ENCODE results near the gene OR4B1.
"Not testable (repeated sequence)": the region's sequence is repeated elsewhere in the genome, so short reads cannot be mapped to it uniquely, and the experiment has no call there.

Gene OR4B1, protein sequence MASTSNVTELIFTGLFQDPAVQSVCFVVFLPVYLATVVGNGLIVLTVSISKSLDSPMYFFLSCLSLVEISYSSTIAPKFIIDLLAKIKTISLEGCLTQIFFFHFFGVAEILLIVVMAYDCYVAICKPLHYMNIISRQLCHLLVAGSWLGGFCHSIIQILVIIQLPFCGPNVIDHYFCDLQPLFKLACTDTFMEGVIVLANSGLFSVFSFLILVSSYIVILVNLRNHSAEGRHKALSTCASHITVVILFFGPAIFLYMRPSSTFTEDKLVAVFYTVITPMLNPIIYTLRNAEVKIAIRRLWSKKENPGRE

DNA sequence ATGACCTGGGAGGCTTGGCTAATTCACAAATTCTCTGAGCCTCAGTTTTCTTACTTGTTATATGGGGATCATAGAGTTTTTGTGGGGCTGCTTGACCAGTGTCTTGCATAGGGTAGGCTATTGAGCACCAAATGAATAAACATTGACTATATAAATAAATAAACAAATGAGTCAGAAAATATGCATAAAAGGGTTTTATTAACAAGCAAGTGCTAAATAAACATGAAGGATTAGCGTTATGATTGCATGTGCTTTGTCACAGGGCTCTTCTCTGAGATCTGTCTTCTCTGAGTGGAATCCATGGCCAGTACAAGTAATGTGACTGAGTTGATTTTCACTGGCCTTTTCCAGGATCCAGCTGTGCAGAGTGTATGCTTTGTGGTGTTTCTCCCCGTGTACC is at the start of gene OR4B1:
OR4B1 (plus strand) TSS at position 301 of the 400 bp plus-strand sequence; CDS start at position 301, 0 bp downstream.
- Mint-ChIP-seq H3K27me3 (no peaks in the 10 kb centered on the region), H3K4me3 (no peak within 1 kb of the TSS), H3K27ac (no peak within 1 kb of the TSS), H3K4me1 (no peaks in the 10 kb centered on the region), H3K36me3 (no peaks in the 10 kb centered on the region), H3K9me3 (no peaks in the 10 kb centered on the region)

DNA sequence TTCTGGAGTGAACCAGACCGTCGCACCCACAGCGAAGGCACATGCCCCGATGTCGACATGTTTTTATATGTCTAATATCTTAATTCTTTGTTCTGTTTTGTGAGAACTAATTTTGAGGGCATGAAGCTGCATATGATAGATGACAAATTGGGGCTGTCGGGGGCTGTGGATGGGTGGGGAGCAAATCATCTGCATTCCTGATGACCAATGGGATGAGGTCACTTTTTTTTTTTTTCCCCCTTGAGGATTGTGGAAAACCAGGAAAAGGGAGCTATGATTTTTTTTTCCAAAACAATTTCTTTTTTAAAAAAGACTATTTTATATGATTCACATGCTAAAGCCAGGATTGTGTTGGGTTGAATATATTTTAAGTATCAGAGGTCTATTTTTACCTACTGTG is 49.2 kb upstream of the OR4B1 start:
- Mint-ChIP-seq H3K9me3 (no peaks in the 10 kb centered on the region), H3K27ac (no peak overlapping the region), H3K4me1 (peaks cover 26% of the 10 kb centered on the region), H3K36me3 (peaks cover 5% of the 10 kb centered on the region), H3K4me3 (no peak overlapping the region), H3K27me3 (no peaks in the 10 kb centered on the region)

DNA sequence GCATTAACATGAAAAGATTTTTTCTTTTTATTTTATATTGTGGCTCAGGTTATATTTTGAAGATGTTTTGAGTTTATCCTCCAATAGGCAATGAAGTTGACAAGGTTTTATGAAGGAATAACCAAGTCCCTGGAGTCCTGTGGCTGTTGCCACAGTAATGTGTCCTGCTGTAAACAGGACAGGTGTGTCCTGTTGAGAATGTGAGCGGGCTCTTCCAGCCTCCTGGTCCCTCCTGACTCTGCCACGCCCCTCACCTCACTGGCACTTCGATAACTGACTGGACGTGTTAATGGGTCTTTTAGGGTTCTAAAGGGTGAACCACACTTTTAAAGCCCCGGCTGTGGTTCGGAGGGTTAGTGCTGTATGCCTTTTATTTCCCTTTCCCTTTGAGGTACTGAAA is 47.8 kb upstream of the OR4B1 start:
- Mint-ChIP-seq H3K4me1 (peaks cover 34% of the 10 kb centered on the region), H3K4me3 (no peak overlapping the region), H3K9me3 (no peaks in the 10 kb centered on the region), H3K36me3 (peaks cover 5% of the 10 kb centered on the region), H3K27me3 (no peaks in the 10 kb centered on the region), H3K27ac (no peak overlapping the region)

DNA sequence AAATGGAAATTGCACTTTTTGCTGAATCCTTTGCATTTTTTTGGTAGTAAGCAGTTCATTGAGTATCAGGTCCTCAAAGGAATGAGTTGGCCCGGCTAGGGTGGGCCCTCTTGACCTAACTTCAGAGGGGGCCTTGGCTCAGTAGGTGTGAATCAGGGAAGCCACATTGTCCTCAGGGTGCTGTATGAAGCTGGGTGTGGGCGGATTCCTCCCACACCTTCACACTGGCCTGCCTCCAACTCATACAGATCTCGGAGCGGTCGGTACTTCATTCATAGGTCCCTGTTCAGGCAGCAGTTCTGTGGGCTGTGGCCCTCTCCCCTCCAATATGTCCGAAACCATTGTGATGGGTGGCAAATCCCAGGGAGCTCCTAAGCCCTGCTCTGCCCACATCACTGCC is 47.4 kb upstream of the OR4B1 start:
- Mint-ChIP-seq H3K4me3 (no peak overlapping the region), H3K4me1 (peaks cover 34% of the 10 kb centered on the region), H3K27ac (no peak overlapping the region), H3K9me3 (no peaks in the 10 kb centered on the region), H3K27me3 (no peaks in the 10 kb centered on the region), H3K36me3 (peaks cover 5% of the 10 kb centered on the region)

DNA sequence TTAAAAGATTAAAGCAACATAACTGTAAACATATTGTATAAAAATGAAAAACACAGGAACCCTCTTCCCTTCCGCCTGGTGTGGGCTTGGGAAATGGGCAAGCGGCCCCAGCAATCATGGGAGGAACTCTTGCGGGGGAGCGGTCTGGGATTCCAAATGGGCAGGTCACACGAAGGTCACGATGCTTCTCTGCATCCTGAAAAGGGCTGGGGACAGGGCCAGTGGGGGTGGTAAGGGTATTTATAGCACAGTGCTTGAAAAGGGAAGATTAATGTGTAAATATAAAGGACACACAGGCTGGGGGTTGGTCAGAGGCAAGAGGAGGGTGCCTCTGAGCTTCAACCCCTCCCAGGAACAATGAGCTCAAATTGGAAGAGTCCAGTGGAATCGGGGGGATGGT is 46.9 kb upstream of the OR4B1 start:
- peaks cover 5% of the 10 kb centered on the region for H3K36me3 Mint-ChIP-seq
- no peaks in the 10 kb centered on the region for H3K27me3 Mint-ChIP-seq
- peak overlapping the region; percentile 66 for H3K27ac Mint-ChIP-seq
- H3K4me3 Mint-ChIP-seq: no peak overlapping the region
- H3K4me1 Mint-ChIP-seq: peaks cover 34% of the 10 kb centered on the region
- H3K9me3 Mint-ChIP-seq: no peaks in the 10 kb centered on the region

DNA sequence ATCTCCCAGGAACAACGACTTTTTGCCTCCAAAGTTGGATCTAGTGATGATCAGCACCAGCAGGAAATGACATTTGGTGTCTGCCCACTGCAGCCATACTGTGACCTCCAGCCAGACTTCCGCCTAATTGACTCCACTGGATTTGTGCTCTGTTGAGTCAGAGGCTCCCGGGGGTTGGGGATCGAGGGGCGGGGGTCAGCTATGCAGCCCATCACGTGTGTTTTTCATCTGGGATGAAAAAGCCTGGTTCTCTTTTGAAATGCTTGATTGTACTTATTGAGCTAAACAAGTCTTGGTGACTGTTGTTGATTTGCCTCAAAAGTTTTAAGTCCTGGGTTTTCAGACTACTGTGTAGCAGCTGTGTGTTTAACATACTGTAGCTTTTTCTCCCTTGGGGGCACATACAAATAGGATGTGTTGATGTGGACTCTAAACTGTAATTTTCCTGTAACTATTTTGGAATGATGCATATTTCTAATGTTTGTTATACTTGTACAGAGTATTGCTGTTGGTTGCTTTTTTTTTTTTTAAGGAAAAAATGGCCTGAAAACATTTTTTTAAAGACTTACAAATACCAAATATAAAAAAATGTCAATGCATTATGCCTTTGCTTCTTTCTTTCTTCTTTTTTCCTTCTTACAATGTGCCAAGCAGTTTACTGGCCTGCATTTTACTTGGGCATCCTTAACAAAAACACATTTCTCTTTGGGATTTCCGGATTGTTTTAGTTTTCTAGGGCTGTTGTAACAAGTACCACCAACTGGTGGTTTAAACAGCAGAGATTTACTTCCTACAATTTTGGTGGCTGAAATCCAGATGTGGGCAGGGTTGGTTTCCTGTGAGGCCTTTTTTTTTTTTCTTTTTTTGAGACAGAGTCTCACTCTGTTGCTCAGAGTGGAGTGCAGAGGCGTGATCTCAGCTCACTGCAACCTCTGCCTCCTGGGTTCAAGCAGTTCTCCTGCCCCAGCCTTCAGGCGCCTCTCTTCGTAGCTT is 46.1 kb upstream of the OR4B1 start:
- Mint-ChIP-seq H3K9me3 (no peaks in the 10 kb centered on the region), H3K27me3 (no peaks in the 10 kb centered on the region), H3K36me3 (peaks cover 5% of the 10 kb centered on the region), H3K4me3 (no peak overlapping the region), H3K27ac (peak overlapping the region; percentile 41), H3K4me1 (peaks cover 38% of the 10 kb centered on the region)

DNA sequence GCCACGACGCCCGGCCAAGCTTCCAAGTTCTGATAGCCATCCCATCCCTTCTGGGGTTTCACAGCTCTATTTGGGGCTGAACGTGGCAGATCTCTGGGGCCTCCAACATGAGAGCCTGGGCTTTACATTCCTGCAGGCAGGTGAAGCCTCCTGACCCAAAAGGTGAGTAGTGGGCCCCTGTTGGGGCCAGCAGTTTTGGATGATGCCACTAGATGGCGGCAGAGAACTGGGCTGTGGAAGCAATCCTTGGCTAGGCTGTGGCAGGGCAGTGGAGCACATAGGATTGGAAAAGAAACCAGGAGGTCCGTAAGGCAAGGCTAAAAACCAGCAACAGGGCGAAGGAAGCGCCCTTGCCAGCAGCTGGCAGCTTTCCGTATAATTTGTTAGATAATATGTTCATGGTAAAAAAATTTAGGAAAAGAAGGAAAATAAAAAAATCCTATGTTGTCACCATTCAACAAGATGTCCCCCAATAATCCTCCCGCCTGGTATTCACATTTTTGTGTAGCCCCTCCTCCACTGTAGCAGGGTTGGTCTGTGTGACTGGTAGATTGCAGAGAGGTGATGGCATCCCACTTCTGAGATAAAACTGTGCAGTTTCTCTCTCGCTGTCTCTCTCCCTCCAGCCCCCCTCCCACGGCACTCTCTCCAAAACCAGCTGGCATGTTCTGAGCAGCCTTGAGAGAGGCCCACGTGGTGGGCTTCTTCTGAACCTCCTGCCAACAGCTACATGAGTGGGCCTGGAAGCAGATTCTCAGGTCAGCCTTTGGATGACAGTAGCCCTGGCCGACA is 43.6 kb upstream of the OR4B1 start:
- H3K27me3 Mint-ChIP-seq: no peaks in the 10 kb centered on the region
- H3K4me3 Mint-ChIP-seq: no peak overlapping the region
- H3K36me3 Mint-ChIP-seq: no peaks in the 10 kb centered on the region
- H3K4me1 Mint-ChIP-seq: peaks cover 40% of the 10 kb centered on the region
- no peaks in the 10 kb centered on the region for H3K9me3 Mint-ChIP-seq
- H3K27ac Mint-ChIP-seq: peak overlapping the region; percentile 31

DNA sequence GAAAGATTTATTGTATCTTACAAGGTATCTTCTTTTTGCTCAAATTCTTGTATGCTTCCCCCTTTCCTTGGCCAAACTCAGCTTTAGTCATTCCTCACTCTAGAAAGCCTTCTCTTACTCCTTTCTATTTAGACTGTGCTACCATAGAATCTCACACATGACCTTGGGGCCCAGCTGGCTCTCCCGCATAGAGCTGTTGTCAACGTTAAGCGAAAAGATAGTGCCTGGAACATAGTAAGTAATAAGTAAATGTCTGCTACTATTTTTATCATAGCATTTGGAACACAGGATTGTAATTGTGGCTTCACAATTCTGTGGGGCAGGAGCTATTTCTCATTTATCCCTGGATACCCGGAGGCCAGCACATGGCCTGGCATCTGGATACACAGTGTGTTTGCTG is 38.9 kb upstream of the OR4B1 start:
- H3K4me3 Mint-ChIP-seq: no peak overlapping the region
- no peaks in the 10 kb centered on the region for H3K9me3 Mint-ChIP-seq
- H3K27ac Mint-ChIP-seq: no peak overlapping the region
- no peaks in the 10 kb centered on the region for H3K27me3 Mint-ChIP-seq
- no peaks in the 10 kb centered on the region for H3K36me3 Mint-ChIP-seq
- H3K4me1 Mint-ChIP-seq: peaks cover 13% of the 10 kb centered on the region

DNA sequence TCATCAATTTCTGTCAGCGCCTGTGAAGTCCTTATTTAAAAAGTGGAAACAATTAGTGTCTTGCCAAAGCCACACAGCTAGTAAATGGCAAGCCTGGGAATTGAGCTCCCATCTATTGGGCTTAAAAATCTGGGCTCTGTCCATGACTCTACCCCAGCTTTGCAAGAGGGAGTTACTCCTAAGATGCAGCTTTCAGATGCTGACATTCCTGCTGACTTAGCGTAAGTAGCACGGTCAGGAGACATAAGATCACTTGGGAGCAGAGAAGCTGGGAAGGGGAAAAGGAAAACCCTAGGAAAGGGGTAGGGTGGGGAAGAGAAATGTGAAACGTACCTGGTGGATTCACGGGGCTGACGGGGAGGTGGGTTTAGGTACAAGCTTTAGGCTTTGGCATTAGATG is 36.0 kb upstream of the OR4B1 start:
- Mint-ChIP-seq H3K9me3 (no peaks in the 10 kb centered on the region), H3K36me3 (no peaks in the 10 kb centered on the region), H3K27ac (no peak overlapping the region), H3K27me3 (no peaks in the 10 kb centered on the region), H3K4me1 (peaks cover under 1% of the 10 kb centered on the region), H3K4me3 (no peak overlapping the region)

DNA sequence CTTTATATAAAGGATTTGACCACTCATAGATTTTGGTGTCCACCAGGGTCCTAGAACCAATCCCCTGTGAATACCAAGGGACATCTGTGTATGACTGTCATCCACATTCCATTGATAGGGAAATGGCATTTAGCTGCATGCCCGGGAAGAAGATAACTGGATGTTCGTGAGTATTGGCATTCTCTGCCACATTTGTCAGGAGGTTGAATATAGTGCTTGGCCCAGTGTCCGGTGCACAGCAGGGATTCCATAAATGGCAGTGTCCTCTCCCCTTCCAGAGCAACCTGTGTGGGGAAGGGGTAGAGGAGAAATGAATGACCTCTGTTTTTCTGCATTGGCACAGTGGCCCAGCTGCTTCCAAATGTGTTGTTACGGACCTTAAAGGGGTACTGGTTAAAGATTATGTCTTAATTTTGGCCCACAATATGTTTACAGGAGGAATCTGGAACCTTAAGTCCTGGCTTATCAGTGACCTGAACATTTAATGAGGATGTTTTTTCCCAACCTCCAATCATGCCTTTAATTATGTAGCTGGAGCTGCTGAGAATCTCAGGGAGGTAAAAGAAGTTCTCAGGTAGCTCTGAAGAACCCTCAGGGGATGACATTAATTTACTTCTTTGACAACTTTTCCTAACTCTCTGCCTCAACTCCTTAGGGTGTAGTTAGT is 33.6 kb upstream of the OR4B1 start:
- no peaks in the 10 kb centered on the region for H3K9me3 Mint-ChIP-seq
- H3K4me1 Mint-ChIP-seq: no peaks in the 10 kb centered on the region
- H3K4me3 Mint-ChIP-seq: no peak overlapping the region
- no peaks in the 10 kb centered on the region for H3K27me3 Mint-ChIP-seq
- H3K36me3 Mint-ChIP-seq: no peaks in the 10 kb centered on the region
- no peak overlapping the region for H3K27ac Mint-ChIP-seq

DNA sequence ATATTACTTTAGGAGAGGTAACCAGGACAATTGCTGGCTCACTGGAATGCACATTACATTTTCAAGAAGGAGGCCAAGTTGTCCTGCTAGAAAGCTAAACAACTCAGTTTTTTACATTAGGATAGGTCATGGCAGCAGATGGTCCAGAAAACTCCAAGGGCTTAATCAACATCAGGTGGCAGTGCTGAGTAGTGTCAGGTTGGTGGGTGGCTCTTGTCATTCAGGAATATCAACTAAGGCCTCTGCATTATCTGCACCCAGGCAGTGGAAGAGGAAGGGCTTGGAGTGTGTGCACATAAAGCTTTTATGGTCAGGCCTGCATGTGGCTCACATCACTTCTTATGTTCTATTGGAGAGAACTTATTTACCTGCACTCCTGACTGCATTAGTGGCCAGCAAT is 32.2 kb upstream of the OR4B1 start:
- no peak overlapping the region for H3K4me3 Mint-ChIP-seq
- H3K4me1 Mint-ChIP-seq: peaks cover 3% of the 10 kb centered on the region
- H3K9me3 Mint-ChIP-seq: no peaks in the 10 kb centered on the region
- H3K36me3 Mint-ChIP-seq: no peaks in the 10 kb centered on the region
- no peak overlapping the region for H3K27ac Mint-ChIP-seq
- H3K27me3 Mint-ChIP-seq: no peaks in the 10 kb centered on the region

DNA sequence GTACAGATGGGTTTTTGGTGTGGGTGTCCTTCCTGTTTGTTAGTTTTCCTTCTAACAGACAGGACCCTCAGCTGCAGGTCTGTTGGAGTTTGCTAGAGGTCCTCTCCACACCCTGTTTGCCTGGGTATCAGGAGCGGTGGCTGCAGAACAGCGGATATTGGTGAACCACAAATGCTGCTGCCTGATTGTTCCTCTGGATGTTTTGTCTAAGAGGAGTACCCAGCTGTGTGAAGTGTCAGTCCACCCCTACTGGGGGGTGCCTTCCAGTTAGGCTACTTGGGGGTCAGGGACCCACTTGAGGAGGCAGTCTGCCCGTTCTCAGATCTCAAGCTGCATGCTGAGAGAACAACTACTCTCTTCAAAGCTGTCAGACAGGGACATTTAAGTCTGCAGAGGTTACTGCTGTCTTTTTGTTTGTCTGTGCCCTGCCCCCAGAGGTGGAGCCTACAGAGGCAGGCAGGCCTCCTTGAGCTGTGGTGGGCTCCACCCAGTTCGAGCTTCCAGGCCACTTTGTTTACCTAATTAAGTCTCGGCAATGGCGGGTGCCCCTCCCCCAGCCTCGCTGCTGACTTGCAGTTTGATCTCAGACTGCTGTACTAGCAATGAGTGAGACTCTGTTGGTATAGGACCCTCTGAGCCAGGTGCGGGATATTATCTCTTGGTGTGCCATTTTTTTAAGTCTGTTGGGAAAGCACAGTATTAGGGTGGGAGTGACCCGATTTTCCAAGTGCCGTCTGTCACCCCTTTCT is 25.5 kb upstream of the OR4B1 start:
- not testable (repeated sequence) for H3K27me3 Mint-ChIP-seq

DNA sequence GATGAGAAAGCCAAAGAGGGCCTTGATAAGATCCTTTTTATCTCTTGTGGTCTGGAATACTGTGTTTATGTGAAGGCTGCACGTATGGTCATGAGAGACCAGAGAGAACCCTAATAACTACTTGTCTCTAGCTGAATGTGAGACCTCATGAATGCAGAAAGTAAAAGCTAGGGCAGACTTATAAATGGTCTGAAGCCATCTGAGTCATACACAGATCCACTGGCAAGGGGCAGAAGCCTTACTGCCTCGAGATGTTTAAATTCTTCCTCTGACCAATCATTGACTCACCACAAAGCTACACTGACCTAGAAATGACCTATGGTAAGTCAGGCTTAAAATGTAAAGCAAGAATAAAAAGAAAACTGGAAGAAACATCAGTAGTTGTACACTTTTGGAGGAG is 22.7 kb upstream of the OR4B1 start:
- Mint-ChIP-seq H3K36me3 (peaks cover 12% of the 10 kb centered on the region), H3K9me3 (peaks cover 11% of the 10 kb centered on the region), H3K27me3 (no peaks in the 10 kb centered on the region), H3K4me1 (peaks cover 31% of the 10 kb centered on the region), H3K27ac (no peak overlapping the region), H3K4me3 (no peak overlapping the region)

More for the DNA sequence above, 25.5 kb upstream of the OR4B1 start:
- Mint-ChIP-seq H3K4me3 (peak overlapping the region; percentile 78), H3K27ac (peak overlapping the region; percentile 70), H3K4me1 (peaks cover 31% of the 10 kb centered on the region)
- not testable (repeated sequence) for H3K9me3 Mint-ChIP-seq, H3K36me3 Mint-ChIP-seq

DNA sequence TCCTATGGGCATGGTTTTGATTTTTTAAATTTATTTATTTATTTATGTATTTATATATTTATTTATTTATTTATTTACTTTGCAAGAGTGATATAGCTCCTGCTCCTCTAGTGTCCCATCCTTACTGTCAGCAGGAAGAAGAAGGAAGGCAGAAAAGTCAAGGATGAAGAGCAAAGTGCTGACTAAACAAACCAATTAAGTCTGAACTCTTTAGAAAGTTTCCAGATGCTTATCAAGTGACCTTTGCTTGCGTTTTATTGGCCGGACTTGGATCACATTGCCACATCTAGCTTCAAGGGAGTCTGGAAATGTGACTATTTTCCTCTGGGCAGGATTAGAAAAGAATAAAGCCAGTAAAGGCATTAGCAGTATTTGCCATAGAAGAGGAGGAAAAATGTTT is 8.7 kb upstream of the OR4B1 start:
- Mint-ChIP-seq H3K9me3 (peaks cover under 1% of the 10 kb centered on the region), H3K27me3 (peaks cover 1% of the 10 kb centered on the region), H3K4me3 (no peak overlapping the region), H3K27ac (no peak overlapping the region), H3K36me3 (no peaks in the 10 kb centered on the region), H3K4me1 (no peaks in the 10 kb centered on the region)

All from activated naive CD4-positive, alpha-beta T cell treated with anti-CD3 and anti-CD28 coated beads, Interleukin-2, amount 50 U/mL, for 24 hours (primary cell).